ENCODE data around the gene CACNB1. TPM values are rescaled to one million over a fixed set of nuclear protein-coding genes. Genes with fewer than 3 reads are reported as not detected.

The CACNB1 gene
- polyA plus RNA-seq, 1 of the 3 experiments (the other 2 are of a cell fraction): 7.4 TPM

GRCh38 chr17:39156491-39156890 is 41.0 kb downstream of the CACNB1 start (continued):
- TF ChIP-seq ELF1 (IDR thresholded peaks at IDR 0.05): no peak
- TF ChIP-seq RFX5 (IDR thresholded peaks at IDR 0.05; ENCODE audit: low read length): no peak
- no peak for TF ChIP-seq CHD2 (IDR thresholded peaks at IDR 0.05; ENCODE audit: low read length, partially characterized antibody)
- TF ChIP-seq MXI1 (IDR thresholded peaks at IDR 0.05; ENCODE audit: low read depth, low read length): no peak
- TF ChIP-seq POLR2AphosphoS5 (IDR thresholded peaks at IDR 0.05; ENCODE audit: low read depth, low read length): no peak

GRCh38 chr17:39155654-39156053 is 41.8 kb downstream of the CACNB1 start:
- no peak overlapping the region for H3K9ac ChIP-seq
- ChIA-PET POLR2A (interaction anchor here (0.6 kb wide), 1 partner anchor 9 kb away, joined by 3 read pairs; no protein-coding TSS in a partner anchor), CTCF (interaction anchor here (0.6 to 6.2 kb wide), 4 partner anchors 9 to 247 kb away, joined by 3 to 71 read pairs (median 4); no protein-coding TSS in a partner anchor)
- peak overlapping the region; percentile 83 to 89 for H3K4me3 ChIP-seq (ENCODE audit: low read depth in 2 of 2, low read length in 1 of 2)
- TF ChIP-seq FOSL2 (IDR thresholded peaks at IDR 0.05; ENCODE audit: borderline replicate concordance, low read depth) (no peak), GATA2 (CRISPR knock-in tag; IDR thresholded peaks at IDR 0.05) (no peak), RAD21 (IDR thresholded peaks at IDR 0.05; ENCODE audit: low read length) (no peak), USF2 (IDR thresholded peaks at IDR 0.05; ENCODE audit: borderline replicate concordance, low read depth, low read length) (no peak), YY1 (IDR thresholded peaks at IDR 0.05; ENCODE audit: low read depth) (no peak), NFIC (IDR thresholded peaks at IDR 0.05; ENCODE audit: borderline replicate concordance) (no peak)
- peaks cover 0 to 20% of the 10 kb centered on the region in 2 experiments; a peak in 1 of 4 replicates for H3K4me1 ChIP-seq (ENCODE audit: control insufficient read depth in 1 of 2, insufficient read depth in 2 of 2, low read depth in 1 of 2, low read length in 1 of 2)
- H2AFZ ChIP-seq (ENCODE audit: low read depth): peak overlapping the region; percentile 96; the same call in 1 of the 2 replicates
- H3K36me3 ChIP-seq (replicated peaks in 1 of 2; ENCODE audit: control insufficient read depth in 1 of 2, insufficient read depth in 2 of 2, low read length in 1 of 2): no peaks in the 10 kb centered on the region
- H3K27ac ChIP-seq (ENCODE audit: low read depth in 2 of 2, low read length in 1 of 2): no peak overlapping the region
- H3K79me2 ChIP-seq (ENCODE audit: insufficient read depth): no peaks in the 10 kb centered on the region
- DNase-seq: no peak
- peaks cover 12% of the 10 kb centered on the region for H3F3A ChIP-seq (replicated peaks; ENCODE audit: insufficient read depth)
- H4K20me1 ChIP-seq (ENCODE audit: insufficient read depth): no peaks in the 10 kb centered on the region
- no peak overlapping the region for H3K4me2 ChIP-seq
- peaks cover 6% of the 10 kb centered on the region; the same call in 1 of the 2 replicates for H3K27me3 ChIP-seq (ENCODE audit: insufficient read depth)
- no peaks in the 10 kb centered on the region for H3K9me3 ChIP-seq
- 65% methylated on average over 2 of the region's 2 CpGs for WGBS (ENCODE audit: low lambda C conversion rate)
- H3K9me2 ChIP-seq: no peaks in the 10 kb centered on the region

- DNase-seq: peak; percentile 68
- peak overlapping the region; percentile 58 to 59 for H3K27ac ChIP-seq (ENCODE audit: low read depth in 2 of 2, low read length in 1 of 2)
- peak overlapping the region; percentile 72 for H3K9ac ChIP-seq
- peak overlapping the region; percentile 94 for H2AFZ ChIP-seq (ENCODE audit: low read depth)
- WGBS (ENCODE audit: low lambda C conversion rate): 2% methylated on average over 16 of the region's 16 CpGs
- no peaks in the 10 kb centered on the region for H3K9me3 ChIP-seq
- peak overlapping the region; percentile 83 to 89 for H3K4me3 ChIP-seq (ENCODE audit: low read depth in 2 of 2, low read length in 1 of 2)
- H4K20me1 ChIP-seq (ENCODE audit: insufficient read depth): no peaks in the 10 kb centered on the region
- CTCF ChIA-PET: interaction anchor here (0.6 to 6.2 kb wide), 53 partner anchors 11 to 469 kb away, joined by 3 to 174 read pairs (median 5); partner anchors contain the start of genes ARL5C, LASP1, LASP1NB and PIP4K2B
- H3K79me2 ChIP-seq (ENCODE audit: insufficient read depth): no peaks in the 10 kb centered on the region
- peaks cover 12% of the 10 kb centered on the region for H3F3A ChIP-seq (replicated peaks; ENCODE audit: insufficient read depth)
- H3K36me3 ChIP-seq (replicated peaks in 1 of 2; ENCODE audit: control insufficient read depth in 1 of 2, insufficient read depth in 2 of 2, low read length in 1 of 2): no peaks in the 10 kb centered on the region
- H3K4me1 ChIP-seq (ENCODE audit: control insufficient read depth in 1 of 2, insufficient read depth in 2 of 2, low read depth in 1 of 2, low read length in 1 of 2): peaks cover 0 to 20% of the 10 kb centered on the region in 2 experiments; a peak in 1 of 4 replicates
- H3K9me2 ChIP-seq: no peaks in the 10 kb centered on the region
- POLR2A ChIA-PET: interaction anchor here (1.0 to 1.6 kb wide), 4 partner anchors 10 to 300 kb away, joined by 3 to 6 read pairs (median 4); partner anchors contain the start of gene LASP1
- H3K27me3 ChIP-seq (ENCODE audit: insufficient read depth): peaks cover 13% of the 10 kb centered on the region; the same call in 1 of the 2 replicates
- peak overlapping the region; percentile 88 for H3K4me2 ChIP-seq
- TF ChIP-seq NFIC (IDR thresholded peaks at IDR 0.05; ENCODE audit: borderline replicate concordance) (no peak), EP300 (IDR thresholded peaks at IDR 0.05; ENCODE audit: borderline replicate concordance in 1 of 2, low read depth in 1 of 2, low read length in 1 of 2) (peak in 1 of 2 experiments; percentile 54; a peak in 1 of 4 replicates), NRF1 (IDR thresholded peaks at IDR 0.05; ENCODE audit: low read depth, low read length) (peak; percentile 31; the same call in 1 of the 2 replicates), USF2 (IDR thresholded peaks at IDR 0.05; ENCODE audit: borderline replicate concordance, low read depth, low read length) (no peak), RXRA (IDR thresholded peaks at IDR 0.05; ENCODE audit: borderline replicate concordance, low read depth) (peak; percentile 29; the same call in 1 of the 2 replicates), FOXM1 (IDR thresholded peaks at IDR 0.05; ENCODE audit: low read depth) (no peak), RAD21 (IDR thresholded peaks at IDR 0.05; ENCODE audit: low read length) (no peak), IRF3 (IDR thresholded peaks at IDR 0.05; ENCODE audit: low read depth, low read length) (no peak), FOXJ3 (CRISPR knock-in tag; IDR thresholded peaks at IDR 0.05) (no peak; the same call in none of the 2 replicates), RFX5 (IDR thresholded peaks at IDR 0.05; ENCODE audit: low read length) (no peak), SIN3A (IDR thresholded peaks at IDR 0.05; ENCODE audit: borderline replicate concordance, low read depth, low read length) (peak; percentile 48; the same call in 1 of the 2 replicates)
Measured at GRCh38 chr17:39153599-39154051, 43.8 kb downstream of the CACNB1 start.
